Right kidney (tissue), 1 donor: ENCODE results near the gene UNC93B1.
"Not testable (repeated sequence)": the region's sequence is repeated elsewhere in the genome, so short reads cannot be mapped to it uniquely, and the experiment has no call there.

Source experiments
- DNase-seq: peaks from one replicate; pipeline ENCODE4 v3.0.0-alpha.2; 2016

UNC93B1 gene

GRCh38 chr11:68009391-68010089 lies 5.6 kb upstream of the UNC93B1 start:
- no peak for DNase-seq

DNA sequence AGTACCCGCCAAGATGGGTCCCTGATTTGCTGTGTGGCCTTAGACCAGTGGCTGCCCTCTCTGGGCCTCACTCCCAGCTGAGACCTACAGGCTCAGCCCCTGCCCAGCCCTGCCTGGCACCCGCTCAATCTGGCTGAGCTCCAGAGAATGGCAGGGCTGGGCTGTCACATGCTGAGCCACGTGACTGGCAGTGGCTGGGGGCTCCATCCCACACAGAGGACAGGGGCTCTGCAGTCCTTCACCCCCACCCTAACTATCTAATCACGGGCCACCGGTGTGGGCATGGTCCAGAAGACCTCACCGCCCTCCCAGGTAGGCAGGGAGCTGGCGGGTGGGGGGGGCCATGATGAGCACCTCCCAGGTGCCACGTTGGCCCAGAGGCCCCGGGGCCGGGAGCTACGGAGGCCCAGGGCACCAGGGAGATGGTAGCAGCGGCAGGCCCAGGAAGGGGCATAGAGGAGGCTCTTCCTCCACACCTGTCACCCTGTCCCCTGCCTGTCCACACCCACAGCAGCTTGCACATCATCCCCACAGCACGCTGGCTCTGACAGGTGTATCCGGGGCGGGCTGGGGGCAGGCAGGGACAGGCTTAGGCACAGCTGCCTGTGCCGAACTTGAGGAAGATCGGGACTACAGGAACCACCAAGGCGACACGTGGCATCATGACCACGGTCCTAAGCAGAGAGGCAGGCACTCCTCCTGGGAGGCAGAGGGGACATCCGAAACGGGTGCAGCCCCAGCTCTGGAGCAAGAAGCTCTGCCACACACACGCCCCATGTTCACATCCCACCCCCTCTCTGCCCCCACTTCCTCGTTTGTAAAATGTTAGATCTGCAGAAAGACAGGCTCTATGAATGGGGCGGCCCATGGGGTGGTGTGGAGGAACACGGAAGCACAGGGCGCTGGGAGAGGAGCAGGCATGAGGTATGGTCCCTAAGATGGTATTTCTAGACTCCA lies 4.8 kb upstream of the UNC93B1 start:
- no peak for DNase-seq

GRCh38 chr11:68007498-68008380 lies 3.8 kb upstream of the UNC93B1 start:
- DNase-seq, result no peak

- no peak for DNase-seq
These were observed 2.8 kb upstream of the UNC93B1 start for GRCh38 chr11:68006606-68007166.

DNA sequence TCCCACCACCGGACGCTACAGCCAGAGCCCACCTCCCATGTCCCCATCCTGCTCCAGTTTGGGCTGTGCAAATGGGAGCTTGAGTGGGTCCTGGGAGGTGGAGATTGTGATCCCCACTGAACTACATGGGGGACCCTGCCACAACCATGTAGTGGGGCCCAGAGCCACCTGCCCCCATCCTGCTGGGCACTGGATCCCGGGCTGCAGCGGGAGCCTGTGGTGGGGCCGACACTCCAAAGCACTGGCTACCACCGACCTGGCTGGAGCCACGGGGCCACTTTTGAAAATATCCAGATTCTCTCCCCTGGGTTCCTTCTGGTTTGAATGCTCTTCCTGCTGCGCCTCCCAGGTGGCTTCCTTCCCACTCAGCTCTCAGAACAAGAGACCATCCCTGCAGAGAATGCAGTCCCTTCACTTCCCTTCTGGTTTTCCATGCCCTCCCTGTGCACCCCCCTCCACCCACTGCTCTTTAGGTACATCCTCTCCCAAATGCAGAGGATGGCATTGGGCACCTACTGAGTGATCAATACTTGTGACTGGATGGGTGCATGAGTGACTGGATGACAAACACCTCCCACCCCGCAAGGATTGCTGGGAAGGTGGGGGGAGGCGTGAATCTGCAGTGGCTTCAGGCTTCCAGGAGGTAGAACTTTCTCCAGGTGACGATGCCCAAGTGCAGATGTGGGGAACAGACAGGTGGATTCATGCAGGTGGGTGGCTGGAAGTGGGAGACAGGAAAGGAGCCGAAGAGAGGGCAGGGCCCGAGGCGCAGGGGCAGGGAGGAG lies 846 bp upstream of the UNC93B1 start:
- DNase-seq, result no peak

DNA sequence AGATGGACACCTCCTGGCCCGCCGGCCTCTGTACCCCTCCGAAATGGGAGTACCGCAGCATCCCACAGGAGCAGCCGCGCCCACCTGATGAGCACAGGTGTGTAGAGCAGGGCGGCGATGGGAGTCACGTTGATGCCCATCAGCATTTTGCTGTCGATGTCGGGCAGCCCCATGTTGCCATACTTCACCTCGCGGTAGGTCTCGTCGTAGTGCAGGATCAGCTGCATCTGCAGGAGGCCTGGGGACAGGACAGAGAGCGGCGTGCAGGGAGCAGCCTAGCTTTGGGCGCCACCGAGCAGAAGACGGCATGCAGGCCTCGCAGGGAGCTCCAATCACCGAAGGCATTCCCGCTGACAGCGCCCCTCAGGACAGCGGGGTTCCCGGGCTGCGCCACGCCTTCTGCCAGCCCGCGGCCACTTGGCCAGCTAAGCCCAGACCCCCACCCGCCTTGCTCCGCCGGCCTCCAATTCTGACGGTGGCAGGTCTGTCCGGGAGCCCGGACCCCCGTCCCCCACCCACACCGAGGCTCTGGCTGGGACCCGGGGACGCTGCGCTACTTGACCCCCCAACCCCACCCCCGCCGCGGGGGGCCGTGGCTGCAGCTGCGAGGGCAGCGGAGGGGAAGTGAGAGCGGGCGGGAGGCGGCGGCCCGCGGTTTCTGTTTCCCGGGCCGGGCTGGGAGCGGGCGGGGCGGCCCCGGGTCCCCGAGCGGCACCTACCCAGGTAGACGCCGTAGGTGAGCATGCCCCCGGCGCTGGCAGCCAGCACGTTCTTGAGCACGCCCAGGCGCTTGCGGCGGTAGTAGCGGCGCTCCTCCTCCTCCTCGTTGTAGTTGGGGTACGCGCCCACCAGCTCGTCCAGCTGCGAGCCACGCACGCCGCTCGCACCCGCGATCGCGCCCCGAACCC lies 705 bp downstream of the UNC93B1 start:
- peak; percentile 43 for DNase-seq

- no peak for DNase-seq
These were observed 1.3 kb downstream of the UNC93B1 start for GRCh38 chr11:68002575-68002937.

DNA sequence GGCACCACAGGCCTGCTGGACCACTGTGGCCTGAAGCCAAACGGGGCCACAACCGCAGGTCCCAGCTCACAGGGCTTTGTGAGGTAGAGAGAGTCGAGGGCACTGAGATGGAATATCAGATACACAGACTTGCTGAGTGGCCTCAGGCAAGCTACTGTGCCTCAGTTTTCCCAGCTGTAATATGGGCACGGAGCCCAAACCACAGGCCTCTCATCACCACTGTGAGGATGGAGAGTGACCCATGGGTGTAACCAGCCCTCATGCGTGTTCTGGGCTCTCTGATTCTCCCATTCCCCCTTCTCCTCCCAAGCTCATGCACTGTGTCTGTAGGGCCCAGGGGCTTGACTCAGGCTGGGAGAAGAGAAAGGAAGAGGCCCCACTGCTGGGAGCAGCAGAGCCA lies 4.2 kb downstream of the UNC93B1 start:
- DNase-seq, result no peak

- DNase-seq, result no peak
These were observed 4.7 kb downstream of the UNC93B1 start for GRCh38 chr11:67999201-67999629.

- no peak for DNase-seq
These were observed 5.5 kb downstream of the UNC93B1 start for GRCh38 chr11:67998150-67999045.

DNA sequence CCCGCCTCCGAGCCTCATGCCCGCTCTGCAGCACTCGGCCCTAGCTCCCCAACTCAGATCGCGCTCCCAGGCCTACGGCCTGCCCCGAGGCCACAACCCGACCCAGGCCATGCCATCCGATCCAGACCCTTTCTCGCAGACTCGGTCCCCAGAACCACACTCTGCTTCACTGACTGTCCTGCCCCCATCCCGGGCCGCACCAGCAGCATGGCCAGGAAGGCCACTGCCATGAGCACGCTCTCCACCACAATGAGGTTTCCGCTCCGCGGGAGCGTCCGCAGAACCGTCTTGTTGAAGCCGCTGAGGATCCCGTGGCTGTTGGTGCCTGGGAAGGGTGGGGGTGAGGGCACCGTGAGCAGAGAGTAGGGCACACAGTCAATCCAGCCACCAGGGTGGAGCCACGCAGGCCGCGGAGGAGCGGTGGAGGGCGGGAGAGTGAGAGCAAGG lies 6.4 kb downstream of the UNC93B1 start:
- DNase-seq, result no peak

GRCh38 chr11:67996622-67997474 lies 7.0 kb downstream of the UNC93B1 start:
- peak; percentile 64 for DNase-seq

DNA sequence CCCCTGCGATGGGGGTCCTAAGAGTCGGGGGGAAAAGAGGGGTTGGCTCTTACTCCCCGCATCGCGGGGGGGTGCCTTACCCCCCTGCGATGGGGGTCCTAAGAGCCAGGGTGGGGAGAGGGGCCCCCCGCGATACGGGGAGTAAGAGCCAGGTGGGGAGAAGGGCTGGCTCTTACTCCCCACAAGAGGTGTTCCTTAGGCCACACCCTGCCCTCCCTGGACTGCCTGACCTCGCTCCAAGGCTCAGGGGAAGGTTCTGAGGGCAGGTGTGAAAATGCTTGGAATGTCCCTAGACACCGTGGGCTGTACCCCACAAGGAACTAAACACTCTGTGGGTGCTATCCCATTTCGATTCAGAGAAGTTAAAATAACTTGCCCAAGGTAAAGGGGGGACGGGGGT lies 7.8 kb downstream of the UNC93B1 start:
- no peak for DNase-seq

DNA sequence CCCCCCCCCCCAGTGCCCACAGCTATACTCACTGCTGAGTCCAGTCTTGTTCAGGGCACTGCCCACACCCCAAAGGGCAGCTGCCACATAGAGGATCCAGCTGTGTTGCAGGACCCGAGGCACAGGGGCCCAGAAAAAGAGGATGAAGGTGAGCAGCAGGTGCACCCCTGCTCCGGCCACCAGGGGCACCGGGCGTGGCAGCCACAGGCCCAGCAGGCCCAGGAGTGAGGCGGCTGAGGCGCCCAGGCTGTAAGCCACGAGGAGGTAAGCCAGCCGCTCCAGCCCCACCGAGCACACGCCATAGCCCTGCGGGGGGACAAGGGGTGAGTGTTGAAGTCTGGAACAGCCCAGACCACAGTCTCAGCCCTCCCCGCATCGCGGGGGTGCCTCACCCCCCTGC lies 8.3 kb downstream of the UNC93B1 start:
- not testable (repeated sequence) for DNase-seq

- DNase-seq, result not testable (repeated sequence)
These were observed 8.8 kb downstream of the UNC93B1 start for GRCh38 chr11:67995129-67995528.

DNA sequence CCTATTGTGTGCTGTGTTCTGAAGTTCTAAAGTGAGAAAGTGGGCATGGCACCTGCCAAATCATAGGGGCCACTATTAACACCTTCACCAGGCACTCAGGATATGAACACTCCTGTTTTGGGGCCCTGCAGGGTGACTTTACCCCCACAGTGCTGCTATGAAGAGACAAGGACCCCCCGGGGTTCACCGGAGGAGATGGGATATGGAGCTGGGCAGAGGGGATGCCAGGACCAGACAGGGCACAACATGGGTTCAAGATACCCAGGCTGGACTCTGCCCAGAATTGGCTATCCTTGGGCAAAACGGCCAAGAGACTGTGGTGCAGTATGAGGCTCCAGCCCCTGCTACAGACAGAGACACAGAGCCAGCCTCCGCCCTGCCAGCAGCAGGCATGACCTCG lies 9.5 kb downstream of the UNC93B1 start:
- not testable (repeated sequence) for DNase-seq

GRCh38 chr11:67993821-67994220 lies 10.1 kb downstream of the UNC93B1 start:
- peak; percentile 47 for DNase-seq
